ENCODE data around the gene KCTD21.
"Not testable (repeated sequence)": the region's sequence is repeated elsewhere in the genome, so short reads cannot be mapped to it uniquely, and the experiment has no call there.

KCTD21 gene

DNA sequence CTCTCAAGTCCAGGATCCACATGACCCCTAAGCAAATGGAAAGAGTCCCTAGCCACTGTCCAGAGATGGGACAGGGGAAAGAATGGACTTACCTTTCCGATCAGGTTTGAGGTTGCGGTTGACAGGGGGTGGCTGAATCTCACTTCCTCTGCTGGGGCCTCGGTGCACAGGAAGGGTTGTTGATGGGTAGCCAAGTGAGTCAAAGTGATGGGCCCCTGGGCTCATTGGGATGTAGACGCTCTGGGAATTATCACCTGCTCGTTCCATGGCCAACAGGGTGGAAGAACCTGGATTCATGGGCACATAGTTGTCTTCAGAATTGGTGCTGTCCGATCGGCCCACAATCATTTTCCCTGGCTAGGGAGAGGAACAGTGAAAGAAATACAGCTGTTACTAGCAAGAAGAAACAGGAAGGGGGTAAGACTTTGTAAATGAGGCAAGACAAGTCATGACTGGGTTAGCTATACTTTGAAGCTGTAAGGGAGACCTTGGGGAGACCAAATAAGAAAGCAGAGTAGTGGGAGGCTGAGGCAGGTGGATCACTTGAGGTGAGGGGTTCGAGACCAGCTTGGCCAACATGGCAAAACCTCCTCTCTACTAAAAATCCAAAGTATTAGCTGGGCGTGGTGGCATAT lies 35.0 kb upstream of the KCTD21 start:
- DNase-seq (ENCODE audit: insufficient read length, low spot score) = no peak
- no peak for TF ChIP-seq POLR2A (IDR thresholded peaks at IDR 0.05; ENCODE audit: low read depth, low read length)
- FAIRE-seq = no peak

DNA sequence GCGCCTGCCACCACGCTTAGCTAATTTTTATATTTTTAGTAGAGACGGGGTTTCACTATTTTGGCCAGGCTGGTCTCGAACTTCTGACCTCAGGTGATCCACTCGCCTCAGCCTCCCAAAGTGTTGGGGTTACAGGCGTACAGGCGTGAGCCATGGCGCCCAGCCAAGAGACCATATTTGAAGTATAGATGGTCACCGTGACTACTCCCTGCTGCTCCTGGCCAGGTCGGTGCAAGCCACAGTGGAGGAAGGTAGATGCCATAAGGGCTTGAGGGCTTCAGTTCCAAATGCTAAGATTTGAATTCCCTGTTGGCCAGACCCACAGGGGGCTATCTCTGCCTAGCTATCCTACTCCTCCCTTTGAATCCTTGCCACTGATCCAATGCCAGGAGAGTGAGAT lies 34.3 kb upstream of the KCTD21 start:
- FAIRE-seq; DNase-seq (ENCODE audit: insufficient read length, low spot score): not testable (repeated sequence)

GRCh38 chr11:78221396-78222315 lies 33.2 kb upstream of the KCTD21 start:
- no peak for TF ChIP-seq POLR2A (IDR thresholded peaks at IDR 0.05; ENCODE audit: low read depth, low read length)
- DNase-seq (ENCODE audit: insufficient read length, low spot score) = no peak
- no peak for FAIRE-seq

DNA sequence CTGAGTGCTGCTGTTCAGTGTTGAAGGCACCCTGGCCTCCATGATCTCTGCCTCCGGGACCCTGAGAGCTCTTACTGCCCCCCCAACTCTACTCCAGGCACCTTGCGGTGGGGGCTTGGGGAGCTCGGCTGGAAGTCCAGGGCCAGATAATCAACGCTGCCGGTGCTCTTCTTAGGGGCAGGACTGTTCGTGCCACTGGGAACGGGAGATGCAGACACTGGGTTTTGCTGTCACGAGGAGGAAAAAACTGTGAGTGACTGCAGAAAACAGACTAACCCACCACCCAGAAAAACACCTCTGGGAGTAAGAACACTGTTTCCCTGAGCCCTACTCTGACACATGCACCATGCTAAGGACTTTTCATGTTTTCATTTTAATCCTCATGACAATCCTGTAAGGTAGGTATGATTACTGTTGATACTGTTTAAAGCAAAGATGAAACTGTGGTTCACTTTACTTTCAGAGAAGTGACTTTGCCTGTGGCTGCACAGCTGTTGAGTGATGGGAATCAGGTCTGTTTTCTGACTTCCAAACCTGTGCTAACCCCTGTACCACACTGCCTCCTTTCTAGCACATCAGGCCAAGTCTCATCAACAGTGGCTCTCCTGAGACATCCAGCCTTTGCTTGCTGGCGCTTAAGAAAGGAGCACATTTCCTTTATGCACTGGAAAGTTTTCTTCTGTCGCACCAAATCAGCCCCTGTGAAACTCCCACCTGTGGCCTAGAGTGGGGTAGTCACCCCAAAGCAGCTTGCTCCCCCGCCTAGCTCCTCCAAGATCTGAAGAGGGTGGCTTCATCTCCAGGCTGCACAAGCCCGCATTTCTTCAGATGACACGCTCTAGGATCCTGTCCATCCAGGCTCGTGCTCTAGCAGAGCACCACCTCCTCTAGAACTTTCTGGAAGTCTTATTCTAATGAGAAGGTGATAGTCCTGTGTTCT lies 32.1 kb upstream of the KCTD21 start:
- no peak for TF ChIP-seq POLR2A (IDR thresholded peaks at IDR 0.05; ENCODE audit: low read depth, low read length)
- no peak for DNase-seq (ENCODE audit: insufficient read length, low spot score)
- no peak for FAIRE-seq

DNA sequence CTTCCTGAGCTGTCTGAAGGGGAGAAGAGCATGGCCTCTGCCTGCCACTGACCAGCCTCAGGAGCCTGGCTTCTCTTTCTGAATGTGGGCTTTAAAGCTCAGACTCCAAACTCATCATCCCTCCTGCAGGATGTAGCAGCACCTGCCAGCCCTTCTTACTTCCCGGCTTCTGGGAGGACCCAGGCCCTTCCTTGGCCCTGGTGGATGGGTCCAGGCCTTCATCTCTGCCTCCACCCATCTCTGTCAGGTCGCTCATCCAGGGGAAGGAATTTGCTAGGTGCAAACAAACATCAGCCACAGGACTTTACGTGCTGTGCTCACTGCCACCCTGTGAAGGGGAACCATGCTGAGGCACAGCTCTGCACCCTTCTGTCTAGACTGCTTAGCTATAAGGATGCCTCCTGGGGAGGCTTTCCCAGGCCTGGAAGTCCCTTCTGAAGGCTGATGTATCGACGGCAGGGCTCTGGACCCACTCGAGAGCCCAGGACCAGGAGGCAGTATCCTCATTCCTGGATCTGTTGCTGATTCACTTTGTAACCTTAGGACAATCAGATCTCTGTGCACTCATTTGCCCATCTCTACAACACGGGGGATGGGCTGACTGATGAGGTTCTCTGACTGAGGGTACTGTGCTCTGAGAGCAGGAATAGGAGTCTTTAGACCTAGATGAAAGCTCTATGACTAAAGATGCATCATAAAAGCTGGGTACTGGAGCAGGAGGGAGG lies 31.2 kb upstream of the KCTD21 start:
- no peak for DNase-seq (ENCODE audit: insufficient read length, low spot score)

DNA sequence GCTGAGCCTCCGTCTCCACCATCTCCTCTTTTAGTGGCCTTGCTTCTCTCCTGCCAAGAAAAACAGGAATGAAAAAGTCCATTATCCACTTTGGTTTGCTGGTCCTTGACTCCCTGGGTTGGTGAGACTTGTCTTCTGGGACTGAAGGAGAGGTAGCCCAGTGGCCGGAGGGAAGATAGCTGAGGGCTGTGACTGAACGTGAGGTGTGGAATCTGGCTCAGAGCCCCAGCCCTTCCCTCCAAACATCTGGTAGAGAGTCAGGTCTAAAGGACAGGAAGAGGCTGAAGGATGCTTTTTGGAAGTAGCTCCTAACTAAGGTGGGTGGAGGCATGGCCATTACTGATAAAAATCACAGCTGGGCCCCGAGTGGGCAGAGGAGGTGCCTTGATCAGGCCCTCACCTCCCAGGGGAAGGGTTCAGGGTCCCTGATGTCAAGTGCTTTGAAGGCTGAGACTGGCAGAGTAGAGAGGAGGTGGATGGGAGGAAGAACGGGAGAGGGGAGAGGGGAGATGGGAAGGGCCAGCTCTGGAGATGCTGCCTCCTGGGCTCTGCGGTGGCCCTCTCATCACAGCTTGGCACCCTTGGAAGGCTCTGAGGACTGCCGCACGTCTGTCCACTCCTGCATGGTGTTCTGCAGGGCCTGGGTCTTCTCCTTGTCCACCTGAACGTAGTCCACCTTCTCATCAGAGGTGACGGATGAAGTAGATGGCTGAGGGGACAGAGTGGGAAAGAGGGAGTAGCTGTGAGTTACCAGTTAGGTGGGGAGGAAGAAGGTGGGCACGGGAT lies 30.5 kb upstream of the KCTD21 start:
- FAIRE-seq = no peak
- TF ChIP-seq POLR2A (IDR thresholded peaks at IDR 0.05; ENCODE audit: low read depth, low read length) = no peak
- no peak for DNase-seq (ENCODE audit: insufficient read length, low spot score)

More for the DNA sequence above, 31.2 kb upstream of the KCTD21 start:
- no peak for FAIRE-seq
- no peak for TF ChIP-seq POLR2A (IDR thresholded peaks at IDR 0.05; ENCODE audit: low read depth, low read length)

GRCh38 chr11:78217650-78218541 lies 29.5 kb upstream of the KCTD21 start:
- TF ChIP-seq POLR2A (IDR thresholded peaks at IDR 0.05; ENCODE audit: low read depth, low read length) = no peak
- FAIRE-seq (no peak), DNase-seq (ENCODE audit: insufficient read length, low spot score) (no peak)

DNA sequence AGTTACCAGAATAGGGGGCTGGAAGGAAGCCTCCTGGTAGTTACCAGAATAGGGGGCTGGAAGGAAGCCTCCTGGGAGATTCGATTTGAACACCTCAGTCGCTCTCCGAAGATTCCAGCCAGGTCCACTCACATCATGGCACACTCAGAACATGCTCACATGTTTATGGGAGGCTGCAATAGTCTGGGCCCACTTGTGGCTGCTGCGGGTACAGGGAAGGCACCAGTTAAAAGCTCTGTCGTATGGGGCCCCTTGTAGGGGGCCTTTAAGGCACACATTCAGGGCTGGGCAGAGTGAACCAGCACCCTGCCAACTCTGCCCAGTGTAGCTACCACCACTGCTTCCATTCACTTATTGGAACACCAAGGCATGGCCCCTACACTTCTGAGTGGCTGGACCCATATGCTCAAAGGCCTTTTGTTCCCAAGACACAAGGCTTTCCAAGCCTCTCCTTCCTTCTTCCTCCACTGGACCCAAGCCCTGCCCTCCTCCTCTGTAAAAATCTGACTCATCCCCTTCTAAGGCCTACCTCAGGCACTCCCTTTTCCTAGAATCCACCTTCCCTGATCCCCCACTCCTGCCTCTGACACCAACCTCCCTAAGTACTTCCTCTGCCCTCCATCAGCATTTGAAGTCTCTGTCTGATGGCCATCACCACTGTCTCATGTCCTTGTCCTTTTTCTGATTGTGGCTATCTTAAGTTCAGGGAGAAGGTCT lies 28.3 kb upstream of the KCTD21 start:
- no peak for TF ChIP-seq POLR2A (IDR thresholded peaks at IDR 0.05; ENCODE audit: low read depth, low read length)
- FAIRE-seq (no peak), DNase-seq (ENCODE audit: insufficient read length, low spot score) (peak; percentile 70)

GRCh38 chr11:78216021-78216420 lies 27.6 kb upstream of the KCTD21 start:
- DNase-seq (ENCODE audit: insufficient read length, low spot score) (no peak), FAIRE-seq (no peak)
- no peak for TF ChIP-seq POLR2A (IDR thresholded peaks at IDR 0.05; ENCODE audit: low read depth, low read length)

DNA sequence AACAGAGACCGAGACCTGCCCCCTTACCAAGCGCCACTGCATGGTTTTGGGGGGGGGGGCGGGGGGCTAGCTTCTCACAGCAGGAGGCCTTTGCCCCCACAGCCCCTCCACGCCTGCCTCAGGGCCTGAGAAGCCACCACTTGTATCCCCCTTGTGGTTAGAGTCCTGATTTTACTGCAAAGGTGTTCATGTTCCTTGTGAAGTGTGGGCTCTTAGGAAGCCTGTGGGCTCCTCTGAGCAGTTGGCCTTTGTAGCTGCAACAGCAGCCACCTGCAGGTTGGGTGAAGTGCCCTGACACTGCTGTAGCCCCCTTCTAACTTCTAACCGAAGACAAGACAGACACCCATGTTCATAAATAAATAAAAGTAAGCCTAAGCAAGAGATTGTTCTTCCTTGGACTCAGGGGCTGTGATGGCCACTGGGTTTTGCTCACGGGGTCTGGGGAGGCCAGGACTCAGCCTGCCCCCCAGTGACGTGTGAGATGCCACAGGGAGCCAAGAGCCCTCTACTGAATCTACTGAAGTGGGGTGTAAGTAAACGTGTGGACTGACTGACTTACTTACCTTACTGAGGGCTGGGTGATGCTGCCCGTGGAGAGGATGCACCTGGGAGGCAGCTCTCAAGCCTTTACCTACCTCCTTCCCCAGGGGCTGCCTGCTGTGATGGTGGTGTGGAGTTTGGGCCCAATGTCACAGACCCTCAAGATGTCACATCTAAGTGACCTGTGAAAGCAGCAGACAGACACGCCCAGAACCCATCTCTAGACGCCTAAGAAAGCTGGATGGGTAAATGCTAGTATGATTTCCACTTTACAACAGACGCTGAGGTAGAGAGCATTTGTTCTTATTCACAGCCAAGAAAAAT lies 26.1 kb upstream of the KCTD21 start:
- FAIRE-seq (no peak), DNase-seq (ENCODE audit: insufficient read length, low spot score) (no peak)
- TF ChIP-seq POLR2A (IDR thresholded peaks at IDR 0.05; ENCODE audit: low read depth, low read length) = no peak
